Astrocyte (in vitro differentiated cells and primary cell): ENCODE data around the gene PRKAR2B. TPM values are rescaled to one million over a fixed set of nuclear protein-coding genes. Genes with fewer than 3 reads are reported as not detected.

ENCODE experiments used
- DNase-seq: peaks from one replicate; pipeline ENCODE4 v3.0.0-alpha.2; 2010; ENCODE audit warnings: low read depth
- FAIRE-seq: peaks from 2 replicates; lab custom pipeline; 2011; peaks lifted over from hg19 to GRCh38; lab: Jason Lieb, UNC
- H2AFZ ChIP-seq: 2 replicates; pipeline ENCODE4 v1.6.0; 2012; ENCODE audit warnings: low read depth, low read length, inconsistent platforms
- H3K27ac ChIP-seq: 2 replicates; pipeline ENCODE4 v1.5.1; 2011; ENCODE audit warnings: low read depth, low read length, inconsistent platforms
- H3K27me3 ChIP-seq: 2 replicates; pipeline ENCODE4 v1.6.0; 2011; ENCODE audit warnings: low read length, inconsistent platforms; ENCODE audit not compliant: insufficient read depth
- H3K36me3 ChIP-seq: 2 replicates; pipeline ENCODE4 v1.5.1; 2011; ENCODE audit warnings: low read length, inconsistent platforms; ENCODE audit not compliant: insufficient read depth
- H3K4me1 ChIP-seq: 2 replicates; pipeline ENCODE4 v1.5.1; 2011; ENCODE audit warnings: low read length, inconsistent platforms; ENCODE audit not compliant: insufficient read depth
- H3K4me2 ChIP-seq: 2 replicates; pipeline ENCODE4 v1.6.0; 2012; ENCODE audit warnings: low read length, inconsistent platforms
- H3K4me3 ChIP-seq: 2 replicates; pipeline ENCODE4 v1.5.1; 2011; ENCODE audit warnings: low read depth, mild to moderate bottlenecking, low read length, inconsistent platforms; ENCODE audit not compliant: insufficient read depth
- H3K79me2 ChIP-seq: 2 replicates; pipeline ENCODE4 v1.6.0; 2012; ENCODE audit warnings: mild to moderate bottlenecking, low read length, inconsistent platforms; ENCODE audit not compliant: insufficient read depth
- H3K9ac ChIP-seq: 2 replicates; pipeline ENCODE4 v1.6.0; 2012; ENCODE audit warnings: mild to moderate bottlenecking, low read length, inconsistent platforms
- H3K9me3 ChIP-seq: 2 replicates; pipeline ENCODE4 v1.5.1; 2012; ENCODE audit warnings: low read depth, mild to moderate bottlenecking, low read length, inconsistent platforms; ENCODE audit not compliant: insufficient read depth
- H4K20me1 ChIP-seq: 2 replicates; pipeline ENCODE4 v1.6.0; 2012; ENCODE audit warnings: low read length, inconsistent platforms; ENCODE audit not compliant: insufficient read depth
- H3K27ac Mint-ChIP-seq: one replicate; pipeline ENCODE4 v1.8.0; 2021; ENCODE audit warnings: mild to moderate bottlenecking, mixed read lengths; ENCODE audit not compliant: unreplicated experiment
- H3K27me3 Mint-ChIP-seq: one replicate; pipeline ENCODE4 v1.8.0; 2021; ENCODE audit warnings: low read depth, mixed read lengths; ENCODE audit not compliant: unreplicated experiment
- H3K36me3 Mint-ChIP-seq: one replicate; pipeline ENCODE4 v1.8.0; 2021; ENCODE audit warnings: low read depth, mixed read lengths; ENCODE audit not compliant: unreplicated experiment
- H3K4me1 Mint-ChIP-seq: one replicate; pipeline ENCODE4 v1.8.0; 2021; ENCODE audit warnings: low read depth, mixed read lengths; ENCODE audit not compliant: unreplicated experiment
- H3K4me3 Mint-ChIP-seq: one replicate; pipeline ENCODE4 v1.8.0; 2021; ENCODE audit warnings: mild to moderate bottlenecking, moderate library complexity, mixed read lengths; ENCODE audit not compliant: unreplicated experiment
- H3K9me3 Mint-ChIP-seq: one replicate; pipeline ENCODE4 v1.8.0; 2021; ENCODE audit warnings: mild to moderate bottlenecking, mixed read lengths; ENCODE audit not compliant: unreplicated experiment
- CTCF ChIP-seq: IDR thresholded peaks from 2 replicates; pipeline ENCODE4 v1.5.1; 2011; ENCODE audit warnings: low read depth, mild to moderate bottlenecking, inconsistent platforms, low read length, moderate library complexity; ENCODE audit not compliant: insufficient read depth
- EZH2 ChIP-seq: IDR thresholded peaks from 2 replicates; pipeline ENCODE4 v1.6.1; 2012; ENCODE audit warnings: mild to moderate bottlenecking, low read length, inconsistent platforms; ENCODE audit not compliant: insufficient read depth
- total RNA-seq: library from RNA; stranded (reverse); gene quantifications from 2 replicates; pipeline ENCODE4 v1.2.1, GENCODE V29; 2021

The PRKAR2B gene
- total RNA-seq, 1 donor from 2014 or later = 7.6 TPM

GRCh38 chr7:107043491-107043890 is 1.0 kb upstream of the PRKAR2B start:
- H3K27me3 Mint-ChIP-seq = no peaks in the 10 kb centered on the region
- Histone ChIP-seq H3K36me3 (no peaks in the 10 kb centered on the region), H3K9ac (no peak overlapping the region), H3K27ac (no peak overlapping the region), H3K4me2 (no peak overlapping the region), H3K79me2 (no peaks in the 10 kb centered on the region), H3K4me1 (peaks cover 13% of the 10 kb centered on the region), H4K20me1 (no peaks in the 10 kb centered on the region), H3K9me3 (no peaks in the 10 kb centered on the region), H2AFZ (no peak overlapping the region), H3K4me3 (no peak overlapping the region), H3K27me3 (no peaks in the 10 kb centered on the region)
- no peaks in the 10 kb centered on the region for H3K9me3 Mint-ChIP-seq
- H3K36me3 Mint-ChIP-seq = no peaks in the 10 kb centered on the region
- no peak for FAIRE-seq
- no peak overlapping the region for H3K4me3 Mint-ChIP-seq
- no peak for TF ChIP-seq EZH2
- no peak for TF ChIP-seq CTCF
- DNase-seq = no peak
- H3K4me1 Mint-ChIP-seq = peaks cover 12% of the 10 kb centered on the region
- H3K27ac Mint-ChIP-seq = no peak overlapping the region

GRCh38 chr7:107043921-107044346 is 571 bp upstream of the PRKAR2B start:
- peaks cover 13% of the 10 kb centered on the region for H3K4me1 Mint-ChIP-seq
- no peaks in the 10 kb centered on the region for H3K9me3 Mint-ChIP-seq
- H3K4me2 ChIP-seq = peak overlapping the region; percentile 97
- no peak for FAIRE-seq
- H3K9me3 ChIP-seq = no peaks in the 10 kb centered on the region
- DNase-seq = peak; percentile 3
- peak overlapping the region; percentile 84 for H3K4me3 Mint-ChIP-seq
- H4K20me1 ChIP-seq = no peaks in the 10 kb centered on the region
- TF ChIP-seq CTCF = no peak
- TF ChIP-seq EZH2 = no peak
- no peaks in the 10 kb centered on the region for H3K27me3 ChIP-seq
- H3K79me2 ChIP-seq = no peaks in the 10 kb centered on the region
- H3K4me1 ChIP-seq = peaks cover 13% of the 10 kb centered on the region
- H3K9ac ChIP-seq = peak overlapping the region; percentile 45
- no peak overlapping the region for H3K27ac Mint-ChIP-seq
- peak overlapping the region; percentile 58 for H3K4me3 ChIP-seq
- no peak overlapping the region for H3K27ac ChIP-seq
- H3K27me3 Mint-ChIP-seq = no peaks in the 10 kb centered on the region
- peak overlapping the region; percentile 70 for H2AFZ ChIP-seq
- no peaks in the 10 kb centered on the region for H3K36me3 ChIP-seq
- H3K36me3 Mint-ChIP-seq = no peaks in the 10 kb centered on the region

- peak overlapping the region; percentile 89 for H3K4me3 Mint-ChIP-seq
- no peaks in the 10 kb centered on the region for H3K36me3 Mint-ChIP-seq
- peak overlapping the region; percentile 88 for H2AFZ ChIP-seq
These were observed 873 bp downstream of the PRKAR2B start for GRCh38 chr7:107045195-107045960.

More at GRCh38 chr7:107045195-107045960, 873 bp downstream of the PRKAR2B start:
- no peak for TF ChIP-seq EZH2
- no peak for TF ChIP-seq CTCF
- Histone ChIP-seq H3K27ac (no peak overlapping the region), H3K4me3 (peak overlapping the region; percentile 67), H3K4me2 (peak overlapping the region; percentile 97), H3K4me1 (peaks cover 13% of the 10 kb centered on the region), H4K20me1 (no peaks in the 10 kb centered on the region), H3K36me3 (no peaks in the 10 kb centered on the region), H3K9me3 (no peaks in the 10 kb centered on the region), H3K9ac (peak overlapping the region; percentile 64), H3K27me3 (no peaks in the 10 kb centered on the region), H3K79me2 (no peaks in the 10 kb centered on the region)
- FAIRE-seq (no peak), DNase-seq (no peak)
- H3K27ac Mint-ChIP-seq = no peak overlapping the region
- H3K9me3 Mint-ChIP-seq = no peaks in the 10 kb centered on the region
- no peaks in the 10 kb centered on the region for H3K27me3 Mint-ChIP-seq
- H3K4me1 Mint-ChIP-seq = peaks cover 13% of the 10 kb centered on the region
